Esophagus squamous epithelium (tissue), 4 donors: ENCODE measurements around the gene PIK3CB.

Experiments
- CTCF ChIP-seq, 6 experiments: fragments of 450-650 bp in 4 of 6; fragments of 200-600 bp in 2 of 6; sonication (generic) in 2 of 6; IDR thresholded peaks; one replicate each; pipeline ENCODE4 v1.5.1; 2016 to 2019; ENCODE audit warnings: antibody characterized with exemption in 6 of 6, mild to moderate bottlenecking in 4 of 6, moderate library complexity in 4 of 6
- POLR2A ChIP-seq, 4 donors: fragments of 450-650 bp; IDR thresholded peaks; one replicate each; pipeline ENCODE4 v1.6.1; 2017; ENCODE audit warnings: antibody characterized with exemption in 4 of 4, mild to moderate bottlenecking in 4 of 4, moderate library complexity in 3 of 4

GRCh38 chr3:138732456-138732855, 102.3 kb downstream of the PIK3CB start:
- no peak for TF ChIP-seq CTCF (IDR thresholded peaks at IDR 0.05)
- no peak for TF ChIP-seq POLR2A (IDR thresholded peaks at IDR 0.05)
